H1 (cell line): ENCODE results near the gene MPV17L2. TPM values are rescaled to one million over a fixed set of nuclear protein-coding genes. Genes with fewer than 3 reads are reported as not detected.

Experiments
- CTCF ChIA-PET: fragments of 300-600 bp; sonication (Branson Sonifier 250); formaldehyde crosslinking; loops from one replicate; lab custom pipeline; 2021; ENCODE audit not compliant: partially characterized antibody; lab: Charles Lee
- POLR2A ChIA-PET: fragments of 300-600 bp; sonication (Branson Sonifier 250); formaldehyde crosslinking; loops from one replicate; lab custom pipeline; 2021; ENCODE audit warnings: inconsistent platforms; ENCODE audit not compliant: partially characterized antibody; lab: Charles Lee
- DNase-seq, 2 experiments: peaks; one replicate each; pipeline versions ENCODE4 v3.0.0 to v3.0.0-alpha.2; 2010 to 2022; ENCODE audit warnings: low spot score in 2 of 2, low read depth in 1 of 2, mixed read lengths in 1 of 2
- FAIRE-seq: peaks from 2 replicates; lab custom pipeline; 2011; peaks lifted over from hg19 to GRCh38; lab: Jason Lieb, UNC
- H2AFZ ChIP-seq: 2 replicates; pipeline ENCODE4 v1.8.1; 2012; ENCODE audit warnings: low read length, inconsistent platforms
- H2AK5ac ChIP-seq: 2 replicates; pipeline ENCODE4 v1.6.1; 2013; ENCODE audit warnings: low read depth, low read length
- H2BK120ac ChIP-seq: replicated peaks from 2 replicates; pipeline ENCODE3; 2013; ENCODE audit warnings: low read depth, low read length, inconsistent platforms
- H2BK12ac ChIP-seq: 2 replicates; pipeline ENCODE4 v1.6.1; 2013; ENCODE audit warnings: low read depth, low read length
- H2BK15ac ChIP-seq: 2 replicates; pipeline ENCODE4 v1.6.1; 2013; ENCODE audit warnings: low read length
- H2BK20ac ChIP-seq: 2 replicates; pipeline ENCODE4 v1.6.1; 2013; ENCODE audit warnings: low read length
- H2BK5ac ChIP-seq: 2 replicates; pipeline ENCODE4 v1.6.1; 2013; ENCODE audit warnings: low read depth, low read length
- H3K14ac ChIP-seq: 2 replicates; pipeline ENCODE4 v1.6.1; 2013; ENCODE audit warnings: inconsistent platforms; ENCODE audit not compliant: insufficient read length
- H3K18ac ChIP-seq: 2 replicates; pipeline ENCODE4 v1.6.1; 2013; ENCODE audit warnings: low read length; ENCODE audit errors: extremely low read depth
- H3K23ac ChIP-seq: 2 replicates; pipeline ENCODE4 v1.6.1; 2013; ENCODE audit warnings: inconsistent platforms; ENCODE audit not compliant: insufficient read length
- H3K23me2 ChIP-seq: 2 replicates; pipeline ENCODE4 v1.6.1; 2013; ENCODE audit warnings: low read depth, low read length
- H3K27ac ChIP-seq: 2 replicates; pipeline ENCODE4 v1.6.1; 2011; ENCODE audit warnings: low read depth, low read length, inconsistent platforms
- H3K27me3 ChIP-seq, 4 experiments: replicated peaks in 1 of 4; 1 replicate in 1 of 4; 2 replicates in 3 of 4; pipeline versions ENCODE4 v1.6.1 to v1.8.1; 2011 to 2013; ENCODE audit warnings: low read length in 3 of 4, mild to moderate bottlenecking in 3 of 4, inconsistent platforms in 2 of 4, mixed read lengths in 2 of 4, moderate library complexity in 1 of 4; ENCODE audit not compliant: control insufficient read depth in 3 of 4, insufficient read depth in 3 of 4; ENCODE audit errors: extremely low read depth in 1 of 4
- H3K36me3 ChIP-seq, 4 experiments: 2 replicates each; pipeline versions ENCODE4 v1.6.1 to v1.8.1; 2011 to 2013; ENCODE audit warnings: mild to moderate bottlenecking in 4 of 4, low read length in 3 of 4, moderate library complexity in 2 of 4, control low read depth in 1 of 4, inconsistent platforms in 1 of 4; ENCODE audit not compliant: insufficient read depth in 4 of 4, control insufficient read depth in 2 of 4
- H3K4ac ChIP-seq: replicated peaks from 2 replicates; pipeline ENCODE3; 2013; ENCODE audit warnings: low read length, low read depth, mixed read lengths, inconsistent platforms; ENCODE audit not compliant: insufficient read length
- H3K4me1 ChIP-seq, 4 experiments: replicated peaks in 1 of 4; 1 replicate in 1 of 4; 2 replicates in 3 of 4; pipeline versions ENCODE4 v1.6.1 to v1.8.1; 2011 to 2013; ENCODE audit warnings: low read length in 3 of 4, inconsistent platforms in 2 of 4, mixed read lengths in 1 of 4; ENCODE audit not compliant: insufficient read depth in 4 of 4, control insufficient read depth in 3 of 4
- H3K4me2 ChIP-seq, 2 experiments: 2 replicates each; pipeline versions ENCODE4 v1.6.1 to v1.8.1; 2011 to 2013; ENCODE audit warnings: low read depth in 2 of 2, low read length in 2 of 2, control low read depth in 1 of 2, inconsistent platforms in 1 of 2, mild to moderate bottlenecking in 1 of 2; ENCODE audit not compliant: insufficient read depth in 1 of 2
- H3K4me3 ChIP-seq, 4 experiments: fragments of 200-600, 300-600 bp in 1 of 4; sonication (generic), shearing (Covaris generic), sonication (Bioruptor Twin) in 1 of 4; 2 replicates each; pipeline versions ENCODE4 v1.5.1 to v1.8.1; 2011 to 2016; ENCODE audit warnings: low read length in 4 of 4, low read depth in 3 of 4, control low read depth in 2 of 4, inconsistent platforms in 2 of 4, mild to moderate bottlenecking in 2 of 4, mixed read lengths in 1 of 4, moderate library complexity in 1 of 4; ENCODE audit not compliant: insufficient read depth in 2 of 4; ENCODE audit errors: extremely low read depth in 1 of 4
- H3K56ac ChIP-seq: replicated peaks from 2 replicates; pipeline ENCODE3; 2013; ENCODE audit warnings: low read depth, mild to moderate bottlenecking, mixed read lengths, low read length, inconsistent platforms; ENCODE audit not compliant: insufficient read length
- H3K79me1 ChIP-seq: 2 replicates; pipeline ENCODE4 v1.6.1; 2013; ENCODE audit warnings: low read depth, low read length, control low read depth
- H3K79me2 ChIP-seq, 2 experiments: 2 replicates each; pipeline versions ENCODE4 v1.6.1 to v1.8.1; 2012 to 2013; ENCODE audit warnings: low read length in 2 of 2, mild to moderate bottlenecking in 2 of 2, inconsistent platforms in 1 of 2; ENCODE audit not compliant: insufficient read depth in 2 of 2, control insufficient read depth in 1 of 2
- H3K9ac ChIP-seq, 4 experiments: replicated peaks in 1 of 4; 1 replicate in 1 of 4; 2 replicates in 3 of 4; pipeline versions ENCODE4 v1.6.1 to v1.8.1; 2011 to 2013; ENCODE audit warnings: low read depth in 3 of 4, low read length in 3 of 4, control low read depth in 2 of 4, mild to moderate bottlenecking in 2 of 4, moderate library complexity in 2 of 4, inconsistent platforms in 1 of 4; ENCODE audit errors: extremely low read depth in 1 of 4
- H3K9me3 ChIP-seq, 2 experiments: 2 replicates each; pipeline versions ENCODE4 v1.6.1 to v1.8.1; 2012 to 2013; ENCODE audit warnings: mild to moderate bottlenecking in 2 of 2, moderate library complexity in 2 of 2, control low read depth in 1 of 2, inconsistent platforms in 1 of 2, low read depth in 1 of 2, low read length in 1 of 2, mixed read lengths in 1 of 2; ENCODE audit not compliant: insufficient read depth in 2 of 2
- H4K20me1 ChIP-seq, 2 experiments: replicated peaks in 1 of 2; 2 replicates each; pipeline versions ENCODE3 to v1.8.1; 2011 to 2013; ENCODE audit warnings: inconsistent platforms in 2 of 2, low read length in 2 of 2, mild to moderate bottlenecking in 1 of 2; ENCODE audit not compliant: insufficient read depth in 2 of 2, control insufficient read depth in 1 of 2
- H4K5ac ChIP-seq: 2 replicates; pipeline ENCODE4 v1.6.1; 2013; ENCODE audit warnings: low read length, low read depth, mixed read lengths, inconsistent platforms; ENCODE audit not compliant: insufficient read length
- H4K8ac ChIP-seq: 2 replicates; pipeline ENCODE4 v1.8.0; 2013; ENCODE audit warnings: mild to moderate bottlenecking, moderate library complexity, low read length, inconsistent platforms; ENCODE audit not compliant: insufficient read depth; ENCODE audit errors: extremely low read depth
- H4K91ac ChIP-seq: replicated peaks from 2 replicates; pipeline ENCODE3; 2013; ENCODE audit warnings: low read length, mixed read lengths, inconsistent platforms; ENCODE audit not compliant: insufficient read length
- KDM4A ChIP-seq: IDR thresholded peaks from one replicate; pipeline ENCODE4 v1.7.1; 2012; ENCODE audit warnings: low read depth, mild to moderate bottlenecking, moderate library complexity, low read length, inconsistent platforms; ENCODE audit not compliant: severe bottlenecking
- POLR2A ChIP-seq, 2 experiments: IDR thresholded peaks; 1 replicate in 1 of 2; 2 replicates in 1 of 2; pipeline ENCODE4 v1.6.1; 2011; ENCODE audit warnings: low read depth in 2 of 2, low read length in 2 of 2, mild to moderate bottlenecking in 2 of 2; ENCODE audit errors: control extremely low read depth in 1 of 2
- POLR2AphosphoS5 ChIP-seq: IDR thresholded peaks from 2 replicates; pipeline ENCODE4 v1.6.1; 2011; ENCODE audit warnings: low read depth, low read length
- SP1 ChIP-seq: IDR thresholded peaks from 2 replicates; pipeline ENCODE4 v1.6.1; 2011; ENCODE audit warnings: low read depth, low read length
- TAF1 ChIP-seq: IDR thresholded peaks from 2 replicates; pipeline ENCODE4 v1.6.1; 2011; ENCODE audit warnings: mild to moderate bottlenecking, low read depth, low read length
- TCF12 ChIP-seq: IDR thresholded peaks from 2 replicates; pipeline ENCODE4 v1.6.1; 2011; ENCODE audit warnings: low read depth, mild to moderate bottlenecking, low read length
- WGBS, 2 experiments: shearing (Covaris generic) in 1 of 2; methylation state at CpG; one replicate each; pipeline versions ENCODE4 v1.1.6 to v1.1.7; 2013 to 2015; ENCODE audit warnings: low lambda C conversion rate in 2 of 2, mixed read lengths in 2 of 2, inconsistent platforms in 1 of 2, low coverage in 1 of 2, missing lambda C conversion rate in 1 of 2; ENCODE audit not compliant: insufficient replicate concordance in 2 of 2, insufficient coverage in 1 of 2, insufficient read length in 1 of 2; ENCODE audit errors: extremely low coverage in 1 of 2, missing lambda C conversion rate in 1 of 2; 5-methylcytosine and 5-hydroxymethylcytosine counted together
- polyA plus RNA-seq, 7 experiments: library from polyadenylated mRNA; depleted of rRNA in 3 of 7; stranded (reverse) in 5 of 7; unstranded in 2 of 7; fragments of >200 nt in 5 of 7; fragments of 200-250 nt in 2 of 7; gene quantifications; 1 replicate in 5 of 7; 2 replicates in 1 of 7; 4 replicates in 1 of 7; pipeline versions ENCODE4 v1.2.1 to v1.2.3, GENCODE V29; 2011 to 2013; ENCODE audit warnings: missing spikeins in 2 of 7, mixed read lengths in 2 of 7
- total RNA-seq: library from RNA; stranded (reverse); fragmentation: NEBNext Ultra II Directional; extraction: Animal tissue kit (Norgen Biotek cat#: 25700); gene quantifications from 2 replicates; pipeline ENCODE4 v1.2.1, GENCODE V29; 2021
- TF ChIP-seq, protein P1 (sequence below): IDR thresholded peaks from 2 replicates; pipeline ENCODE4 v1.6.1; 2012; ENCODE audit warnings: inconsistent platforms
- TF ChIP-seq, protein P2 (sequence below): IDR thresholded peaks from 2 replicates; pipeline ENCODE4 v1.6.1; 2012; ENCODE audit warnings: inconsistent platforms

Gene MPV17L2
- total and polyA plus RNA-seq, 2 of the 8 experiments (the other 6 are each of a cell fraction or from before 2014, with no cell fraction given) = 24.2 to 82.6 TPM

DNA sequence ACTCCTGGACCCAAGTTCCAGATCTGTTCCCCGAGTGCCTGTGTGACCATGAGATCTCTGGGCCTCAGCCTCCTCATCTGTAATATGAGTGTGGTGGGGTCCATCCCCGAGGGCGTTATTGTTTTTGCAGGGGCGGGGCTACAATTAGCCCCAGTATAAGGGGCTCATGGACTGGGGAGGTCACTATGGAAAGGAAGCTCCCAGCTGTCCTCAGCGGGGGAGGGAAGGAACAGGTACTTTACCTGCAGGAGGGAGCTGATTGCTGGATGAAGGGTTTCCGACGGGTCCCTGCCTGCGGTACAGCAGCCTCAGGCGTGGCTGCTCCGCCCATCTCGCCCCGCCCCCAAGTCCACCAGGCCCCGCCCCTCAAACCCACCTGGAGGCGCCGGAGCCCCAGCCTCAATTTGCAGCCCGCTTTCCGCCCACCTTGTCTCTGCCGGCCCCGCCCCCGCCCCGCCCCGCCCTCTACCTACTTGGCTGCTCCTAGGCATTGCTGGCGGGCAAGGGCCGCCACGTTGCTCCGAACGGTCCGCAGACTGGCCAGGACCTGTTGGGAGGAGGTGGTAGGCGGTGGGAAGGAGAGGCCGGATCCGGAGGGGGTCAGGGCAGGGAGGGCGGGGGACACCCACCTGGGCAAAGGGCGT lies 27.7 kb downstream of the MPV17L2 start:
- Histone ChIP-seq H3K4me1 (peaks cover 0 to 19% (median 13%) of the 10 kb centered on the region in 4 experiments; a peak in 6 of 7 replicates), H4K8ac (peak overlapping the region; percentile 20; the same call in 1 of the 2 replicates), H3K23me2 (peaks cover 13% of the 10 kb centered on the region), H2BK20ac (no peak overlapping the region), H2BK12ac (peak overlapping the region; percentile 84; the same call in 1 of the 2 replicates), H2AK5ac (no peak overlapping the region), H3K79me2 (no peaks in the 10 kb centered on the region), H3K79me1 (no peaks in the 10 kb centered on the region), H3K4ac (no peak overlapping the region), H3K27ac (no peak overlapping the region), H2BK15ac (no peak overlapping the region), H3K18ac (peak overlapping the region; percentile 48; the same call in 1 of the 2 replicates), H4K5ac (no peak overlapping the region), H3K9ac (0 out of 7 replicates have a peak overlapping the region, but pooled peaks of 1 of the 4 experiments have one; percentile 22), H3K56ac (no peak overlapping the region), H3K36me3 (no peaks in the 10 kb centered on the region), H3K23ac (no peak overlapping the region), H3K27me3 (peaks cover 7 to 10% (median 9%) of the 10 kb centered on the region in 4 experiments; a peak in 6 of 7 replicates), H2BK5ac (no peak overlapping the region), H4K20me1 (no peaks in the 10 kb centered on the region), H3K4me2 (peak overlapping the region; percentile 61), H2BK120ac (no peak overlapping the region), H2AFZ (peak overlapping the region; percentile 15; the same call in 1 of the 2 replicates), H3K4me3 (peak overlapping the region in 2 of 4 experiments; percentile 17 to 50; a peak in 3 of 8 replicates), H4K91ac (peak overlapping the region; percentile 81), H3K9me3 (no peaks in the 10 kb centered on the region), H3K14ac (no peak overlapping the region)
- ChIA-PET CTCF (interaction anchor here (0.9 to 8.3 kb wide), 14 partner anchors 11 to 517 kb away, joined by 3 to 87 read pairs (median 5); partner anchors contain the start of gene RAB3A), POLR2A (interaction anchor here (0.7 to 6.5 kb wide), 8 partner anchors 11 to 111 kb away, joined by 3 to 59 read pairs (median 4); partner anchors contain the start of genes JUND and RAB3A)
- no peak for FAIRE-seq
- TF ChIP-seq POLR2A (IDR thresholded peaks at IDR 0.05; ENCODE audit: control extremely low read depth in 1 of 2, low read depth in 2 of 2, low read length in 2 of 2) (peak in 1 of 2 experiments; percentile 37; a peak in 1 of 3 replicates), SP1 (0 out of 2 replicates have a peak, but pooled peaks have one; percentile 44), TCF12 (no peak), POLR2AphosphoS5 (peak; percentile 28; the same call in 1 of the 2 replicates), TAF1 (peak; percentile 64), KDM4A (no peak)
- TF ChIP-seq, protein P1, sequence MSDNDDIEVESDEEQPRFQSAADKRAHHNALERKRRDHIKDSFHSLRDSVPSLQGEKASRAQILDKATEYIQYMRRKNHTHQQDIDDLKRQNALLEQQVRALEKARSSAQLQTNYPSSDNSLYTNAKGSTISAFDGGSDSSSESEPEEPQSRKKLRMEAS = peak; percentile 49; the same call in 1 of the 2 replicates
- TF ChIP-seq, protein P2, sequence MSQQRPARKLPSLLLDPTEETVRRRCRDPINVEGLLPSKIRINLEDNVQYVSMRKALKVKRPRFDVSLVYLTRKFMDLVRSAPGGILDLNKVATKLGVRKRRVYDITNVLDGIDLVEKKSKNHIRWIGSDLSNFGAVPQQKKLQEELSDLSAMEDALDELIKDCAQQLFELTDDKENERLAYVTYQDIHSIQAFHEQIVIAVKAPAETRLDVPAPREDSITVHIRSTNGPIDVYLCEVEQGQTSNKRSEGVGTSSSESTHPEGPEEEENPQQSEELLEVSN = 0 out of 2 replicates have a peak, but pooled peaks have one; percentile 34
- peak in 1 of 2 experiments; percentile 98 for DNase-seq
- 13% methylated on average over 14 of the region's 33 CpGs; no CpG with 5 or more reads in 1 of the 2 experiments for WGBS, 2 experiments
